IPS-11a (cell line): ENCODE data around the gene PRDX2.
"Not testable (repeated sequence)": the region's sequence is repeated elsewhere in the genome, so short reads cannot be mapped to it uniquely, and the experiment has no call there.

Source experiments
- H3K4me3 ChIP-seq: one replicate; pipeline ENCODE4 v1.5.1; 2013; ENCODE audit warnings: low read depth, low read length, control low read depth

PRDX2 gene

GRCh38 chr19:12825254-12826131, 23.9 kb upstream of the PRDX2 start:
- H3K4me3 ChIP-seq, result peak overlapping the region; percentile 37

- no peak overlapping the region for H3K4me3 ChIP-seq
Measured at GRCh38 chr19:12821761-12822160, 20.2 kb upstream of the PRDX2 start.

- not testable (repeated sequence) for H3K4me3 ChIP-seq
Measured at GRCh38 chr19:12817810-12818209, 16.2 kb upstream of the PRDX2 start.

- not testable (repeated sequence) for H3K4me3 ChIP-seq
Measured at GRCh38 chr19:12817188-12817587, 15.6 kb upstream of the PRDX2 start.

GRCh38 chr19:12815088-12815487, 13.5 kb upstream of the PRDX2 start:
- H3K4me3 ChIP-seq, result no peak overlapping the region

GRCh38 chr19:12806242-12807081, 4.9 kb upstream of the PRDX2 start, which contains the start of gene RNASEH2A:
TSS of gene RNASEH2A (plus strand) at chr19:12806584. CDS start at chr19:12806674, 90 bp downstream.
- peak within 1 kb of the TSS; percentile 84 for H3K4me3 ChIP-seq

- H3K4me3 ChIP-seq, result no peak overlapping the region
Measured at GRCh38 chr19:12804051-12804450, 2.5 kb upstream of the PRDX2 start.

GRCh38 chr19:12802267-12803106, 887 bp upstream of the PRDX2 start:
- peak overlapping the region; percentile 93 for H3K4me3 ChIP-seq

- peak overlapping the region; percentile 93 for H3K4me3 ChIP-seq
Measured at GRCh38 chr19:12800923-12801465, 606 bp downstream of the PRDX2 start.

- H3K4me3 ChIP-seq, result peak overlapping the region; percentile 93
Measured at GRCh38 chr19:12800466-12800770, 1.2 kb downstream of the PRDX2 start.

GRCh38 chr19:12799742-12800465, 1.7 kb downstream of the PRDX2 start:
- H3K4me3 ChIP-seq, result no peak overlapping the region

GRCh38 chr19:12797607-12798006, 4.0 kb downstream of the PRDX2 start:
- not testable (repeated sequence) for H3K4me3 ChIP-seq

GRCh38 chr19:12797141-12797587, 4.4 kb downstream of the PRDX2 start:
- no peak overlapping the region for H3K4me3 ChIP-seq

- H3K4me3 ChIP-seq, result no peak overlapping the region
Measured at GRCh38 chr19:12796146-12797071, 5.2 kb downstream of the PRDX2 start.

- no peak overlapping the region for H3K4me3 ChIP-seq
Measured at GRCh38 chr19:12794971-12795381, 6.6 kb downstream of the PRDX2 start.

GRCh38 chr19:12794196-12794941, 7.2 kb downstream of the PRDX2 start:
- H3K4me3 ChIP-seq, result peak overlapping the region; percentile 69

GRCh38 chr19:12793290-12794195, 8.1 kb downstream of the PRDX2 start:
- H3K4me3 ChIP-seq, result peak overlapping the region; percentile 69
